Activated CD4-positive, alpha-beta T cell treated with anti-CD3 and anti-CD28 coated beads, Interleukin-2, amount 50 U/mL, for 24 hours (primary cell): Measurements from ENCODE around the gene XPO6.

ENCODE experiments used
- DNase-seq, 2 donors: peaks; one replicate each; pipeline ENCODE4 v3.0.0-alpha.2; 2020; ENCODE audit warnings: low read depth in 1 of 2, low spot score in 1 of 2

XPO6 gene

GRCh38 chr16:28091656-28092055 lies 120.1 kb downstream of the XPO6 start:
- DNase-seq = no peak

- no peak for DNase-seq
Measured at GRCh38 chr16:28090646-28091377, 121.0 kb downstream of the XPO6 start.

- no peak for DNase-seq
Measured at GRCh38 chr16:28089992-28090365, 121.8 kb downstream of the XPO6 start.

GRCh38 chr16:28089205-28089991 lies 122.4 kb downstream of the XPO6 start:
- no peak for DNase-seq

GRCh38 chr16:28087675-28088300 lies 124.0 kb downstream of the XPO6 start:
- no peak for DNase-seq

GRCh38 chr16:28087140-28087660 lies 124.6 kb downstream of the XPO6 start:
- DNase-seq = no peak

- no peak for DNase-seq
Measured at GRCh38 chr16:28086186-28087139, 125.3 kb downstream of the XPO6 start.

GRCh38 chr16:28085389-28086171 lies 126.2 kb downstream of the XPO6 start:
- no peak for DNase-seq

- DNase-seq = no peak
Measured at GRCh38 chr16:28084209-28084608, 127.6 kb downstream of the XPO6 start.

GRCh38 chr16:28082624-28083023 lies 129.1 kb downstream of the XPO6 start:
- DNase-seq = no peak

- no peak for DNase-seq
Measured at GRCh38 chr16:28081391-28081968, 130.3 kb downstream of the XPO6 start.

- DNase-seq = no peak
Measured at GRCh38 chr16:28078261-28078660, 133.5 kb downstream of the XPO6 start.

- DNase-seq = no peak
Measured at GRCh38 chr16:28073836-28074235, 137.9 kb downstream of the XPO6 start.

GRCh38 chr16:28072087-28072486 lies 139.7 kb downstream of the XPO6 start:
- no peak for DNase-seq

GRCh38 chr16:28069971-28070794 lies 141.6 kb downstream of the XPO6 start:
- no peak for DNase-seq

GRCh38 chr16:28068976-28069375 lies 142.8 kb downstream of the XPO6 start:
- DNase-seq = no peak

- DNase-seq = no peak
Measured at GRCh38 chr16:28067604-28068379, 144.0 kb downstream of the XPO6 start.

GRCh38 chr16:28064706-28065249 lies 147.0 kb downstream of the XPO6 start:
- DNase-seq = no peak
